Umbilical cord (tissue), 2 donors: ENCODE results near the gene PADI1. TPM values are rescaled to one million over a fixed set of nuclear protein-coding genes. Genes with fewer than 3 reads are reported as not detected.

ENCODE experiments used
- DNase-seq: peaks from one replicate; pipeline ENCODE4 v3.0.0-alpha.2; 2015; ENCODE audit warnings: low spot score
- total RNA-seq: library from RNA; depleted of rRNA; stranded (reverse); fragments of >200 nt; gene quantifications from one replicate; pipeline ENCODE4 v1.2.3, GENCODE V29; 2014; ENCODE audit warnings: low replicate concordance; ENCODE audit not compliant: insufficient read depth

PADI1 gene, protein sequence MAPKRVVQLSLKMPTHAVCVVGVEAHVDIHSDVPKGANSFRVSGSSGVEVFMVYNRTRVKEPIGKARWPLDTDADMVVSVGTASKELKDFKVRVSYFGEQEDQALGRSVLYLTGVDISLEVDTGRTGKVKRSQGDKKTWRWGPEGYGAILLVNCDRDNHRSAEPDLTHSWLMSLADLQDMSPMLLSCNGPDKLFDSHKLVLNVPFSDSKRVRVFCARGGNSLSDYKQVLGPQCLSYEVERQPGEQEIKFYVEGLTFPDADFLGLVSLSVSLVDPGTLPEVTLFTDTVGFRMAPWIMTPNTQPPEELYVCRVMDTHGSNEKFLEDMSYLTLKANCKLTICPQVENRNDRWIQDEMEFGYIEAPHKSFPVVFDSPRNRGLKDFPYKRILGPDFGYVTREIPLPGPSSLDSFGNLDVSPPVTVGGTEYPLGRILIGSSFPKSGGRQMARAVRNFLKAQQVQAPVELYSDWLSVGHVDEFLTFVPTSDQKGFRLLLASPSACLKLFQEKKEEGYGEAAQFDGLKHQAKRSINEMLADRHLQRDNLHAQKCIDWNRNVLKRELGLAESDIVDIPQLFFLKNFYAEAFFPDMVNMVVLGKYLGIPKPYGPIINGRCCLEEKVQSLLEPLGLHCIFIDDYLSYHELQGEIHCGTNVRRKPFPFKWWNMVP
- total RNA-seq = 0.96 TPM

DNA sequence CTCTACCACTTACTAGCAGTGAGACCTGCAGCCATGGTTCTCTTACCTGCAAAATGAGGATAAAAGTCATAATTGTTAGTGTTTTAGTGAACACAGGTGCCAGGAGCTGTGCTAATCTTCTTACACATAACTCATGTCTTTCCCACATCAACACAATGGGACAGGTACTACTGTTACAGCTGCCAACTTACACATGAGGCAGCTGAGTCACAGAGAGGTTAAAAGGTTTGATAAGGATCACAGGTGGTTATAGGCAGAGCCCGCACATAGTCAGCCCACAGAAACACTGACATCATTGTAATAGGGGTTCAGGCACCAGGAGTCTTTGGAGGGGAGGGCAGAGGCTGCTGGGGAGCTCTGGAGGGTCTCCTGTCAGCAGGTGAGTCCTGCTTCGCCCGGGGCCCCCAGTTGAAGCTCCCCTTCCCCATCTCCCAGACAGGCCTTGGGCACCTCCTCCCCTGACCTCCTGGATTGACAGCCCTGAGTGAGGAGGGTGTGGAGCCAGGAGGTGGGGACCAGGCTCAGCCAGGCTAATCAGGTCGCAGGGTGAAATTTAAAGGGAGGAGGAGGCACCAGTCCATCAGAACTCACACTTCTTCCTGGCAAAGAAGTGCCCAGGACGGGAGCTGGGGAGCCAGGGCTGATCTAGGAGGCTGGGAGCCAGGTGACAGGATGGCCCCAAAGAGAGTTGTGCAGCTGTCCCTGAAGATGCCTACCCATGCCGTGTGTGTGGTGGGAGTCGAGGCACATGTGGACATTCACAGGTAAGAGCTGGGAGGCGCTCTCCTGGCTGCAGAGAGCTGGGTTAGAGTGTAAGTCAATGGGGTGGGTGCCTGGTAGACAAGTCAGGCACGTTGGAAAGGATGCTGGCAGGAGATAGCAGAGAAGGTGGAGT is at the start of gene PADI1:
TSS of gene PADI1 (plus strand) at position 583 of the 895 bp plus-strand sequence. CDS start at position 673, 90 bp downstream.
- no peak for DNase-seq

DNA sequence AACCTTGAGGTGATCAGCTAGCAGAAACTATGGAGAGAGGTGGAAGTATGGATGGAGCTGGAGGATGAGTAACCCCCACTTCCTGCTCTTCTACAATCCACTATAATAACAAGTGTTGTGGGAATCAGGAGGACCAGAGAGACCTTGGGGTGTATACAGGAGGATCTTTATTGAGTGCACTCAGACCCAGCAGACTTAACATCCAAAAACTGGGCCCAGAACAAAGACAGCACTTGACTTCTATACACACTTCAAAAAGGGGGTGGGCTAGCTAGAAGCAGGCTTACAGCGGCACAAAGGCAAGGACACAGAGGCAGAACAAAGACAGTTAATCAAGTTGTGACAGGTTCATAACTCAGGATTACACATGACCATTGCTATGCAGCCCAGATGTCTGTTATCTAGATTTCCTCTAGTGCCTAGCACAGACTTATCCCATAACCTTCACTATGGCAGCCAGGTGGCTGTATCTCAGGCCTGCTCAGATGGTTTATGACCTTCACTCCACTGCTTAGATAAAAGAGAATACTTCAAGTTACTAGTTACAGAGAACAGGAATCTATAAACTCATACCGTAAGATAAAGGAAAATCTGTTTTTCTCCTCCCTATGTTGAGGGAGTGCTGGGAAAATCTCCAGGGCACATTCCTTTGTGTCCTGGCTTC is 49.5 kb upstream of the PADI1 start:
- DNase-seq = peak; percentile 57

DNA sequence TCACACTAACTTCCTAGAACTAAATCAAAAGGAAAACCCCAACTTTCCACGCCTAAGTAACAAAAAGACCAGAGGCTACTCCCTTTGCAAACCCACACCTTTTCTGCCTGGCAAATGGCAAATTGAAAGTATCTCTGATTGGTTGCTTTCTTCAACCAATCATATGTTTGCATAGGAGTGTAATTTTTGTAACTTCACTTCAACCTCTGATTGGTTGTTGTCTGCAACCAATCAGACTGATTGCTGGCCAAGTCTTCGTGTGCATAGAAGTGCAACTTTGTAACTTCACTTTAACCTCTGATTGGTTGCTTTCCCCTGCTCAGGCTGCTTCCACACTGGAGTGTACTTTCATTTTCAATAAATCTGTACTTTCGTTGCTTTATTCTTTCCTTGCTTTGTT is 48.8 kb upstream of the PADI1 start:
- no peak for DNase-seq

DNA sequence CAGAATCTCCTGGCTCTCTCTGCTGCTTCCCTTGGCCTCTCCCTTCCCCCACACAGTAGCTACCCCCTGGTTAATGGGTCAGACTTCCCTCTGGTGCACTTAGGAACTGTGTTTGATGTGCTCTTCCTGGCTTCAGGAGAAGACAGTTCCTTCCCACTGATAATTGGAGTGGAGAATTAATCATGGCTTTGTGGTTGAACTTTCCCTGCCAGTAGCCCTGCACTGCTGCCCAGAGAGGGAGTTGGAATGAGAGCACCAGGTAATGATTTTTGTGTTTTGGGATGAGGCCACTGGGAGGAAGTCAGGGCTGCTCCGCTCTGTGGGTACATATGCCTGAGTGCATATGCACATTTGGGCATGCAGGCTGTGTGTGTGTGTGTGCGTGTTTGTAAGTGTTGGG is 46.0 kb upstream of the PADI1 start:
- no peak for DNase-seq

DNA sequence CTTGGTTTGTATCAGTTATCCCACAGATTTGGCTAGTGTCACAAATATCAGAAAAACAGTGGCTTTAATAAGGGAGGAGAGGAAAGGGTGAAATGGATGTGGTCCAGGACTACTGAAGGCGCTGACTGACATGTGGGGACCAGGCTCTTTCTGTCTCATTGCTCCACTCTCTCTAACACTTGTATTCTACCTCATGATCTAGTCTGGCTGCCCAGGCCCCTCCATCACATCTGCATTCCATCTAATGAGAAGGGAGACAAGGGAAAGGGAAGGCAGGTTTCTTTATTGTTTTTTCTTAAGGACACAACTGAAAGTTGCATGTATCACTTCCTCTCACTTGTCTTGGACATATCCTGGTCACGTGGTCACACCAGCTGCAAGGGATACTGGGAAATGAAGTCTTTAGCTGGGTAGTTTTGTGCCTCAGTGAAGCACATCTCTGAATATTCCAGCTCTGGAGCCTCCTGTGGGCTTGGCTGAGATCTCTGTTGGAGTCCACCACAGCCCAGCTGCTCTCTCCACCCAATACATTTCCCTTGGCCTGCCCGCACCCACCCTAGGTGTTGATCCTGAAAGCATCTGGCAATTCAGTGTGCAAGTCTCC is 43.7 kb upstream of the PADI1 start:
- DNase-seq = no peak

DNA sequence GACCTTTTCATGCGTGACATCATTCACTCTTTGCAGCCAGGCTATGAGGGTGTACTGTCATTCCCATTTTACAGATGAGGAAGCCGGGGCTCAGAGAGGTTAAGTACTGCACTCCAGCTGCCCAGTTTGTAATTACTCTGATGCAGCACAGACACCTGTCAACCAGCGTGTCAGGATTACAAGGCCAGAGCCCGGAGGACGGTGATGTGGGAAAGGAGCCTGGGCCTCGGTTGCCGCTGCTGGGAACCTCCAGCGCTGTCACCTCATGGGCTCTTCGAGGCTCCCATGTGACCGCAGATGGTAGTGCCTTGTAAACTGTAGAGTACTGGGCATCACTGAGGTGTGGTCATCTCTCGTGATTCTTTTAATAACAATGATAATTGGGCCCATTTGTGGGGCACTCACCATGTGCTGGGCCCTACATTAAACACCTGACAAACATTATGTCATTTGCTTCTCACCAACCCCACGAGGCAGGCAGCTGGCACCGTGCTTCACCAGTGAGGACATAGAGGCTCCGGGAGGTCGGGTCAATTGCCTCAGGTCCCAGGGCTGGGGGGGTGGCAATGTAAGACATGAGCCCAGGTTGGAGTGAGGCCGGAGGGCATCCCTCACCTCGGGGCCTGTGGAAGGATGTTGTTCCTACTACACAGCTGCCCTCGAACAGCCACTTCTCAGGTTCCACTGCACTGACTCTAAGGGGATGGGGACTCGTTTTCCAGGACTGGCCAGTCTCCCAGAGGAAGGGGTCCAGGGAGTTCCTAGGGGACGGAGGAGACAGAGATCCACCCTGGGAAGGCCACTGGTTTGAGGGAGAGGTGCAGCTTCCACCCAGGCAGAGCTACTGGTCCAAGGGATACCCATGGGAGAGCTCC is 42.8 kb upstream of the PADI1 start:
- DNase-seq = no peak

DNA sequence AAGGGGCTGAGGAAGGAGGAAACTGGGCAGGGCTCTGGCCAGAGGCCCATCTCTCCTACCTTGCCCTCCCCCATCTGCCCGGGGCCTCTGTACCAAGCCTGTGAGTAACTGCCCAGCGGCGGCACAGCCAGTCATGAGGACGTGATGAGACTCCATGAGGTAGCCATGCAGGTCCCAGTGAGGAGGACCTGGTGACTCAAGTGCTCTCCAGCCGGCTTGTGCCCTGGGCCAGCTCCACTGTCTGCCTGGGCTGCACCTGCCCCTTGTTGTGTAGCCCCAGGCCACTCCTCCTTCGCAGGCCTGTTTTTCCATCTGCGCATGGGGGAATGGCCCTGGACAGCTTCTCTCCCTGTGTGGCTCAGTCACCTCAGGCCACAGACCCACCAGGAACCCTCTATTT is 42.0 kb upstream of the PADI1 start:
- DNase-seq = no peak

DNA sequence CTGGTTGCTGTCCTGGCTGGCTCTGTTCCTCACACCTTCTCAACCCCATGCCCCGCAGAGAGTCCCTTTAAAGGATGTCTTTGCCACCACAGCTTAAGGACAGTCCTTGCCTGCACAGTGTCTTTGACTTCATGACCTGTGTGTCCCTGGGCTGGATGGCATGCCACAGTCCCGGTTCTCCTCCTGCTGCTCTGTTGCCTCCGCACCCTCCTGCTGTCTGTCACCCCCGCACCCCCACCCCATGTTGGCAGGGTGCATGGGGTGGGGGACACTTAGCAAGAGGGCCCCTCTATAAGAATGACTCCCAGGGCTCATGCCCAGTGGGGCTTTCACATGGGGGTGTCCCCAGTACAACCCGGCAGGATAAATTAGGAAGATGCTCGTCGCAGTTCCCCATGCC is 41.6 kb upstream of the PADI1 start:
- DNase-seq = no peak

DNA sequence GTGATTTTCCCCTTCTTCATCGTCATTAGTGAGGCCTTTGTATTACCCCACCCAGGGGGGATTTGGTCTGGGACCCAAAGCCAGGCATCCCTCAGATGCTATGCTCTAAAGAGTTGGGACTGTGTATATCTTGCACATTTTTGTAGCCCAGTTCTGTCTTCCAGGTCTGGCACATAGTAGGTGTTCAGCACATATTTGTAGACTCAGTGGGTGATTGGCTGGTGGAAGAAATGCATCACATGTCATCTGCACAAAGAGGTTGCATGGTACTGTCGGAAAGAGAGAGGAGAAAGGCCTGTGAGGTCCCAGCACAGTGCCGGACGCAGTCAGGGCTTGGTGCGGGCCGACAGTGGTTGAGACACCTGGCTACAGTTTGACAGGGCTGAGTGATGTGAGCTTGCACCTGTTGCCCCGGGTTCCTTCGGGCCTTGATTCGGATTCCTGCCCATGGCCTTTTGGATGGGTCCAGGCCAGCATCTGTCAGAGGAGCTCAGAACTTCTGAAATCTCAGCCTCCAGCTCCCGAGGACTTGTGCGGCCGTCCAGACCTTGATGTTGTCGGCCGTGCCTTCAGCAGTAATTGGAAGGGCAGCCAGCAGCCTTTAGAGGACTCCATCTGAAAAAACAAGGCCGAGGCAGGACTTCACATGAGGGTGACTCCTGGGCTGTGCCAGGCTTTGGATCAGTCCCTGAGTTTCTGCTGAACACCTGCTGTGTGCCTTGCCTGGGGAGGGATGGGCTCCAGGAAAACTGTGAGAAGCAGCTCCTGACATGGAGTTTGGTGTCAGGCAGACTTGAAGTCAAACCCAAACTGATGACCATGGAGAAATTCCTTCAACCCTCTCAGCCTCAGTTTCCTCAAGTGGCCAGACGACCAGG is 40.9 kb upstream of the PADI1 start:
- no peak for DNase-seq

DNA sequence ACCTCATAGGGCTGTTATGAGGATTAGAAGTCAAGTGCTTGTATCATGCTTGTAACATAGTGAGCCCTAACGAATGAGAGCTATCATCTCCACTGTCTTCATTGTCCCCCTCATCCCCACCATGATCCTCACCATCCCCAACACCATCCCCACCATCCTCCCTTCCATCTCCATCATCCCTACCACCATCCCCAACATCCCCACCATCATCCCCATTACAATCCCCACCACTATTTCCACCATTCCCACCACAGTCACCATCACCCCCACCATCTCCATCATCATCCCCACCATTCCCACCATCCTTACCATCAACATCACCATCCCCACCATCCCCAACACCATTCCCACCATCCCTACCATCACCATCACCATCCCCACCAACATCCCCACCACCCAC is 39.1 kb upstream of the PADI1 start:
- DNase-seq = no peak

DNA sequence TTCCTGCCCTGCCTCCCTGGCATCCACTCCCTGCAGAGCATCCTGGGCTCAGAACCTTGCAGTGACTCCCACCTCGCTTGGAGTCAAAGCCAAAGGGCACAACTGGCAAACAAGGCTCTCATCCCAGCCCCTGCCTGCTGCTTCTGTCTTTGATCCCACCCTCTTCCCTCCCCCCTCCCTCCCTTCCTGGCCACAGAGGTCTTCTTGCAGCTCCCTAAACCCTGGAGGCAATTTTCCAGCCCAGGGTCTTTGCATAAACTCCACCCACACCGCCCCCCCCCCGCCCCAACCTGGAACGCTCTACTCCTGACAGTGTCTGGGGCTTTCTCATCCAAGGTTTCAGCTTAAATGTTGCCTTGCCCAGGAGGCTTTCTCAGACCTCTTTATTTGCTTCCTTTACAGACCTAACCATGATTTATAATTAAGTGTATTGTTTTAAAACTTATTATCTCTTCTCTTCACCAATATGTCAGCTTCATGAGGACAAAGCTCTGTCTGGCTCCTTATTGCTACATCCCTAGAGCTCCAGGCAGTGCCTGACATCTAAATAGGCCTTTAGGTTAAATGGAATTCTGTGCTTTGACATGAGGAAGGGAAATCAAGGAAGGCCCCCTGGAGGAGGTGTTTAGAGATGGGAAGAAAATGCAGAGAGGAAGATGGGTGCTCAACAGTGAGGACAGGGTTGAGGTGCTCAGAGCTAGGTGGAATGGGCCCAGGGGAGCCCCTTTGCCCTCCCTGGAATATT is 37.7 kb upstream of the PADI1 start:
- DNase-seq = no peak

DNA sequence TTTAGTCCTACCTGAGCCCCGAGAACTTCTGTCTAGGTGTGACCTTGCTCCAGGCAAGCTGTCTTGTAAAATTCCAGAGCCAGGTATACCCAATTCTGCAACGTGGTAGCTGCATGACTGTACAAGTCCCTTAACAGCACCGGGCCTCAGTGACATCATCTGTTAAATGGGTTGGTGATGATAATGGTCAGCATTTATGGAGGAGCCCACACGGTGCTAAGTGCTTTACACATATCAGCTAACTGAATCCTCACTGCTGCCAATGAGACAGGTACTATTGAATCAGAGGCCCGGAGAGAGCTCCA is 37.2 kb upstream of the PADI1 start:
- no peak for DNase-seq

DNA sequence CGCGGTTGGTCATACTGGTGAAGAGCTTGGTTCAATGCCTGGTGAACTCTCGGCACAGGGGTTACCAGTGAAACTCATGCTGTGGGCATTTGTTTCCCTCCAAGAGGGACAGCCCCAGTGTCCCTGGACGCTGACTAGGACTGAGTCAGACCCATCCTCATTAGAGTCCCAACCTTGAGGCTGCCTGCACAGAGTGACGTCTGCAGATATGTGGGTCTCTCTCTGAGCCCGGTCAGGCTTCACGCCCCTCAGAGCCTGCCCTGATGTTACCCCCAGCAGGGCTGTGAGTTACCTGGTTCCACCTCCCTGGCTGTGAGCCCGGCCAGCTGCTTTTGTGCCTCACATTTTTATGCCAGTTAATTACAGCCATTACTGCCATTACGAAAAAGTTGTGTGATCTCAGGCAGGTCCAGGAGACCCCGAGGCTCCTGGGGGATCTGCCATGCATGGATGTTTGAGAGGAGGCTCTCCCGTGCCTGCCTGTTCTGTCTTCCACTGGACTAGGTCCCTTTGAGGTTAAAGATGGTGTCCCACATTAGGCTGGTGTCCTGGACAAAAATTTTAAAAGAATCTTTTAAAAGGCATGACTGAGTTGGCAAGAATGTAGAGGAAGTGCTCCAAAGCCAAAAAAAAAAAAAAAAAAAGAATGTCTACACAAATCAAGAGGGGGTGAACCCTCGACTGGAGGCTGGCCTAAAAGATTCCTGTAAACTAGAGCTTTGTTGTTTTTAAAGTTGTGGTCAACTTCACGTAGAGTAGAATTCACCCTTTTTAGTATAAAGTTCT is 36.6 kb upstream of the PADI1 start:
- no peak for DNase-seq

DNA sequence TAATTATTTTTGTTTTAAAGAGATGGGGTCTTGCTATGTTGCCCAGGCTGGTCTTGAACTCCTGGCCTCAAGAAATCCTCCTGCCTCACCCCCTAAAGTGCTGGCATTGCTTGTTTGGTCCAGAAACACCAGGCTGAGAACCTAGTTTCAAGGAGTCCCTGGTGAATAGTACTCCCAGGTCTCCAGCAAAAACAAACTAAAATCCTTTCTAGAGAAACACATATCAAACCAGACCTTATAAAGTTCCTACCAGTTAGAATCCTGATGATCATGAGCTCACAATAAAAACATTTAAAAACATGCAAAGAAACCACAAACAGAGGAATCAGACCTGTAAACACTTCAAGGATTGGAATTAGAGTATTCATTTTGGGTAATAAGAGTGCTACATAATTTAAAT is 34.4 kb upstream of the PADI1 start:
- no peak for DNase-seq

DNA sequence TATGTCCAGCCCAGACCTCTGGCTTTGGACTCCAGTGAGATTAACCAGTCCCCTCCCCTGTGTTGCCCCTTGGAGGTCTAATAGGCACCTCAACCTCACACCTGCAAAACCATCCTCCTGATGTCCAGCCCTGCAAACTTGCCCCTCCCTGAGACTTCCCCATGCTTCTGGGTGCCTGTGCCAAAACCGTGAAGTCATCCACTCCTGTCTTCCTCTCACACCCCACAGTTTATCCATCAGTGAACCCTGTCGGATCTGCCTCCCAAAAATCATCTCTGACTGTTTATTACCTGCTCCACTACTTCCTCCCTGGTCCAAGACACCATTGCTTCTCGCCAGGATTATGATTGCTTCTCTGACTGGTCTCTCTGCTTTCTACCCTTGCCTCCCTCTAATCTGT is 31.7 kb upstream of the PADI1 start:
- DNase-seq = no peak

DNA sequence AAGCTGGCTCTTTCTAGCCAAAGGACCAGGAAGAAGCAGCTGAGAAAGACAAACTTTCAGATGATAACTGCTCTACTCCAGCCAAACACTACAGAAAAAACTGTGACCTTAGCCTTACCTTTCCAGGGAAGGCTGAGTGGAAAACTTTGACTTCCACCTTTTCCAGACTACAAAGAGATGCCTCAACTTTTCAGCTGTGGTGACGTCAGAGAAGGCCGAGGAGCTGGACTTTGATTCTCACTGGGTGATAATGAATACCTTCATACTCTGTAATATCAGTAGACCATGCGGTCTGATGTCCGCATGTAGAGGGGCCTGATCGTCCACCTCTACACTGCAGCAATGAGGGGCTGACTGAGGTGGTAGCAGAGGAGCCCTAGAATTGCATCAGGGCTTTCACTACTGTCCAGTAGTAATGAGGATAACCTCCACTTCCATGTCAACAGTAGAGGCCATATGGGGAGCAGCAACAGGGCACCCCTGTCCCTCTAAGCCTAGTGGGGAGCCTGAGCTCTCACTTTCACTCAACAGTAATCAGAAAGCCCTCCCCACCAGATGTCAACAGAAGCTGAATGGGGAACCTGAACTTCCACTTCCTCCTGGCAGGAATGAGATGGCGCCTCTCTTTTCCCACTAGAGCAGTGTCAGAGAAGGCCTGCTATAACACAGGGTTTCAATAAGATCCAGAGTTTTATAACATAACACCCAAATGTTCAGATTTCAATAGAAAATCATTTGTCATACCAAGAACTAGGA is 28.4 kb upstream of the PADI1 start:
- no peak for DNase-seq

DNA sequence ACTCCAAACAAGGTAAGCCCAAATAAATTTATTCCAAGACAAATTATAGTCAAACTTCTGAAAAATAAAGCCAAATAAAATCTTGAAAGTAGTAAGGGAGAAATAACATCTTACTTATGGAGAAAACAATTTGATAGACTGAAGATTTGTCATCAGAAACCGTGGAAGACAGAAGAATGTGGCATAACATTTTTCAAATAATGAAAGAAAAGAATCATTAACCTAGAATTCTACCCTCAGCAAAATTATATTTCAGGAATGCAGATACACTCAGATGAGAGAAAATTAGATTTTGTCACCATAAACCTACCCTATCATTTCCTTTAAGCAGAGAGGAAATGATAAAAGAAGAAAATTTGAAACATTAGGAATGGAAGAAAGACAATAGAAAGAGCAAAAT is 27.3 kb upstream of the PADI1 start:
- DNase-seq = no peak
